ENCODE measurements around the gene ZDHHC14.
"Not testable (repeated sequence)": the region's sequence is repeated elsewhere in the genome, so short reads cannot be mapped to it uniquely, and the experiment has no call there.

Gene ZDHHC14

GRCh38 chr6:157380779-157381561, at the start of gene ZDHHC14:
TSS of gene ZDHHC14 (plus strand) at chr6:157381190.
- DNase-seq = peak; percentile 87

DNA sequence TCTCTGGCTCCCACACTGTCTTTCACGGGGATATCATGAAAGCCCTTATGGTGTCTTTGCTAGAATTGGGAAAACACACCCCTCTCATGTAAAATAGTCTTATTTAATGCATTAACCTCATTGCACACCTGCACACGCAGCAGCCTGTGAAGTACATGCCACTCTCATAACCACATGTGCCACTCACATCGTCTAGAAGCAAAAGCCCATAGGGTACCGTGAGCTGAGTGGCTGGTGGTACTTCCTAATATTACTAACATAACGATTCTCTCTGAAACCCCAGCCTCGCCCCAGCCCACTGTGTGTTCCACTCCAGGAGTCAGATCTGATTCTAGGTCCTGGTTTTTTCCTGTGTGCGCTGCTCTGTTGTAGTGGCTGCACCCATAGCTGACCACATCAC, 48.2 kb upstream of the ZDHHC14 start:
- no peak for DNase-seq

DNA sequence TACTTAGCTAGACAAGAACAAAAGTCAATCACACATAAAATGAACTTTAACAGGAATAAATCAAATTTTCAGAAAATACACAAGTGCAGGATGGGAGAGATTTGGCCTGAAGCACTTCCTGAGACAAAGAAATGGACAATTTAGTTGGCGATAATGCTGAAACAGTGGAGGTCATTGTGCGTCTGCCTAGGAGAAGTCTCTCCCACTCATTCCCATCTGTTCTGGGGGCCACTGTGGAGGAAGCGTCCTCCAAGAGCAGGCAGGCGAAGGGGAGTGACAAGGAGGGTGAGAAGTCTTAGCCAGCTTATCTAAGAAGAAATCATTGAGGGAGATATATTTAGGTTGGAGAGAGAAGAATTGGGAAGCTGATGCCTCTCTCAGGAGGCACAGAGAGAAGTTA, 47.5 kb upstream of the ZDHHC14 start:
- DNase-seq = no peak

- DNase-seq = no peak
Observed at GRCh38 chr6:157333956-157334355, 47.0 kb upstream of the ZDHHC14 start.

- DNase-seq = no peak
Observed at GRCh38 chr6:157335829-157336228, 45.2 kb upstream of the ZDHHC14 start.

- not testable (repeated sequence) for DNase-seq
Observed at GRCh38 chr6:157337276-157337675, 43.7 kb upstream of the ZDHHC14 start.

DNA sequence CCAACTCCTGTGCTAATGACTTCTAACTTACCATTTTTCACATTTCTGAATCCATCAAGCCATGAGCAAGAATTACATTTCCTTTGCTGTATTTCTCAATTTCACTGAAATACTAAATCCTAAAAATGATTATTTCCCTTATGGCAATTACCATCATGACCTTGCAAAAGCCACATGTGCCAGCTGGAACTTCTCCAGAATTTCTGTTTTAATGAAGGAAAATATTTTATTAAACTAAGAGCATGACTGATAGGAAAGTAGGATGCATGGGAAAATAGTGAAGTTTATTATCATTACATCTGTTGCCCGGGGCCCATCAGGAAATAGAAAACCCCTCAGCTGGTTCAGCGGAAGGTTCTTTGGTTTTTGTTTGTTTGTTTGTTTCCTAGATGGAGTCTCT, 43.2 kb upstream of the ZDHHC14 start:
- no peak for DNase-seq

DNA sequence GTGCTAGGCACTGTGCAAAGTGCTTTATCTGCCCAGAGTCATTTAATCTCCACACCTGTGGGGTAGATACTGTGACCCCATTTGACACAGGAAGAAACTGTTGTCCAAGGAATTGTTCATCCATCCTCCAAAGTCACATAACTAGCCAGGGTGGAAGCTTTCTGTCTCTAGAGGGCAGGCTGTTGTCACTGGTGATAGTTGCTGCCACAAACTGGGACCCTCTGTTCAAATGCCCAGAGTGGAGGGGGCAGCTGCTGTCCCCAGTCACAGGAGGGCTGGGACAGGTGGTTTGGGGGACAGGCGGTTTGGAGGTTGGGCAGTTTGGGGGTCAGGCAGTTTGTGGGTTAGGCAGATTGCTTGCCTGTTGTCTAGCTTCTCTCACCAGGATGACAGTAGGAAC, 41.6 kb upstream of the ZDHHC14 start:
- no peak for DNase-seq

DNA sequence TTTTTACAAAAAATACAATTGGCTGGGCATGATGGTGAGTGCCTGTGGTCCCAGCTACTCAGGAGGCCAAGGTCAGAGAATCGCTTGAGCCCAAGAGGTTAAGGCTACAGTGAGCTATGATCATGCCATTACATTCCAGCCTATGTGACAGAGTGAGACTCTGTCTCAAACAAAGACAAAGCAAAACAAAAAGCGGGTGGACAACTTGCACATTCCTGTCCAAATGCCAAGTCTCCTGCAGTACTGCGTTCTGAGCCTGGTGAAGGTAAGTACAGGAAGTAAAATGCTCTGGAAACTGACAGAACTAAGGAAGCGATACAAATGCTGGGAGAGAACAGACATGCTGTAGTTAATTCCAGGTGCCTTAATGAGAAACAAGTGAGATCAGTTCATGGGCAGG, 37.3 kb upstream of the ZDHHC14 start:
- no peak for DNase-seq

- DNase-seq = no peak
Observed at GRCh38 chr6:157346373-157346772, 34.6 kb upstream of the ZDHHC14 start.

DNA sequence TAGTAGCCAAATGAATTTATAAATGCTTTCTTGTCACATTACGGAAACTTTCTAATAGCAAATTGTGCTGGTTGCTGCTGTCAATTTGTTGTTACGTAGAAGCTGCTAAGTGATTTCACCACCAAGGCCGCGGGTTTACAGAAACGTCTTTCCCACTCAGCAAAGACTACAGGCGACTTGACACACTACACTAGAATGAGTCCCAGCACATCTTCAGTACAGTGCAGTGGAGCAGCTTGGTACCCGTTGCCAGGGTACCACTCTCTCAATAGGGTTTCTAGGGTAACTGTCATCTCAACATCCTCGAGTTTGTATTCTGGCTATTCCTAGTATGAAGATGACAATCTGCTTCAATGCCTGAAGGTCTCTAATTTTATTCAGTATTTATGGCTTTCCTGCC, 22.7 kb upstream of the ZDHHC14 start:
- DNase-seq = no peak

DNA sequence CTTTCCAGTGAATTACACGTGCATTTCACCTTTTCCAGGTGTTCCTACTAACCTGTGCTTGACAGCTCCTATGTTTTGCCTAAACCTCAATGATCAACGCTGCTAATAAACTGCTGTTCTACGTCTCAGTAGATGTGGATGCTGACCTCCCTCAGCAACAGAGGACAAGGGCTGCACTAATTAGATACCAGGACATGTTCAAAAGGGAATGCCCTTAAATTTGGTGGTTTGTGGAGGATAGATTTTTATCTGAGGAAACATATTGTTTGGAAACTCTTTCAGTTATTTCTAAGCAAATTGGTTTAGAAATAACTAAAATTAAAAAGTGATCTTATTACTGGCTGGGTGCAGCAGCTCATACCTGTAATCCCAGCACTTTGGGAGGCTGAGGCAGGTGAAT, 19.1 kb upstream of the ZDHHC14 start:
- no peak for DNase-seq

GRCh38 chr6:157364705-157365104, 16.3 kb upstream of the ZDHHC14 start:
- DNase-seq = no peak

- DNase-seq = no peak
Observed at GRCh38 chr6:157366648-157367047, 14.3 kb upstream of the ZDHHC14 start.

DNA sequence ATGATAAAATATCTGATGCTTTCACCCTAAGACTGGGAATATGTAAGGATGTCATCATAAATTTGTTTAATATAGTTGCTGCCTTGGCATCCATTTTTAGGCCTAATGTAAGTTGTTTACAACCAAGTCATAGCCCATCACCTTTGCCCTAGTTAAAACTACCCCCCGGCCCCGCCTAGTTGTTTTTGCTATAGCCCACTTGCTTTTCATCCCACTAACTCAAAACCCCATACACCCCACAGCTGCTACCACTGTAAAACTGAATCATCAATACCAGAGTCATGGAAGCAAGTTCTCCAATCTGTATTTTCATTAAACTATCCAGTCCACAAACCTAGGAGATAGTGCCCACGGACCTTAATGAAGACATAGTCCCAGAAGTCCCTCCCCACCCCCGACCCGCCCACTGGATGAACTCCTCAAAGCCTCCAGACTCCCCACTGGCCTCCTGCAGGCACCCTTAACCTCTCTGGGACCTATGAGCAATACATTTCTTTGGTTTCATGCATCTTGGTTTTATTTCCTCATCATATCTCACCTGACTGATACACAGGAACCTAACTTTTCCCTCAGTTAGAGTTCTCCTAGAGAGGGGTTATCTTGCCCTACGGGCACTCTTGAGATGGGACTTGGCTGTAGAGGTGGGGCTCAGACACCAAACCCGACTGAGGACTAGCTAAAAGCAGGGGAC, 12.5 kb upstream of the ZDHHC14 start:
- no peak for DNase-seq

DNA sequence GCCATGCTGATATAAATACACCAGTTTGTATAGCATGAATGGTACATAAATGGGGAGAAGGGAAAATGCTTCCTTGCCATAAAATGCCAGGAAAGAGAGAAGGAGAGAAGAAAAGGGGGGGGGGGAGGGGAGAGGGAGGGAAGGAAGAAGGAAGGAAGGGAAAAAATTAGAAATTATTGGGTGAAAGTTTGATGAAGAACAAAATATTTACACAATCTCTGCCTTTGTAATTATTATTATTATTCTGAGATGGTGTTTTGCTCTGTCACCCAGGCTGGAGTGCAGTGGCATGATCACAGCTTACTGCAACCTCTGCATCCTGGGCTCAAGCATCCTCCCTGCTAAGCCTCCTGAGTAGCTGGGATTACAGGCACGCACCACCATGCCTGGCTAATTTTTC, 10.2 kb upstream of the ZDHHC14 start:
- DNase-seq = no peak

DNA sequence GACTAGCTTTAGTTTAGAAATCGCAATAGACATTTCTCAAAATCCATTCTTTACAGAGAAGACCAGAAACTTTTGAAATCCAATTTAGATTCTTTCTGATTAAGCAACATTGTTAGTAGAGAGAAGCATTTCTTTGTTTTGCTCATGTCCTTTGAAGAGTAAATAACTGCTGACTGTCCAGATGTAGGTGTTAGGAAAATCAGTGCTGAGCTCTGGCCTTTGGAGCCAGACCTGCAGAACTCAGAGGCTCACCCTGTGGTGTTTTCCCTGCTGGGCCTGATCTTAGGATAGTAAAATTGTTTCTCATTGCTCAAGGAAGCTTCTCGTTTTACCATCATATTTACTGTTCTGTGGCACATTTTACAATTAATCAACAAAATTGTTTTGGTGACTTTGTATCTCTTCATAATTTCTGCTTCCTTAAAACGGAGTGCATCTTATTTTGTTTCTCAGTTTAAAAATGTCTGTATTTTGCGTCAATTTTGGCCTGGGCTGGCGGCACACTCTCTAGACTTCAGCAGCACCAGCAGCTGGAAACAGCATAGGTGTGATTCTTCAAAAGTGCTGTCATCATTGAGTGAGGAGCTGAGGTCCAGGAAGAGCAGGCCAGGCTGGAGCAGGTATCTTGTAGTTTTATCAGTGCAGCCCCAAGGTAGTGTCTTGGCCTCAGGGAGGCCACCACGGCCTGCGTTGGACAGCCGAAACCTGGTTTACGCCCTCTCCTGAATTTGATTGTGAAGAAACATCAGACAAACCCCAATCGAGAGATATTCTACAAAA, 8.3 kb upstream of the ZDHHC14 start:
- DNase-seq = no peak

DNA sequence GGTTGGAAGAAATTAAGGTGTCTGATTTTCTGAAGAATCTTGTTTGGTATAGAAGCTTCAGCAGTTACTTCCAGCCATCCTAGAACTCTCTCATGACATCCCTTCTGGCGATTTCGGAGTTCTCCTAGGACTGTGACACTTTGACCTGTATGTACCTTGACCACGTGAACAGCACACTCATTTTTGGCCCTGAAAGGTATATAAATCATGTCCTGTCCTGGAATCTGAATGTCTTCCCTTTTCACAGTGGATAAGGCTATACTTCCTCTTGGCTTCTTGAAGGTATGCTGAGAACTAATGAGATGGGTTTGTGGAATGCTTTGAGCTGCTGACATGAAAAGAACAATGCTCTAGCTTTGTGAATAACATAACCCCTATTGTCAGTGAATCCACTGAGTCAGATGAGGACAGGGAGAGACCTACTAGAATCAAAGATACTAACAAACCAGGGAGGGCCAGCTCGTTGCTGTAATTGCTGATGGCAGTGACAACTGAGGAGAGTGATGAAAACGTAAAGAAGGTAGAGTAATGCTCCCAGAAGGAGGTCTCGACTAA, 6.0 kb upstream of the ZDHHC14 start:
- DNase-seq = no peak

DNA sequence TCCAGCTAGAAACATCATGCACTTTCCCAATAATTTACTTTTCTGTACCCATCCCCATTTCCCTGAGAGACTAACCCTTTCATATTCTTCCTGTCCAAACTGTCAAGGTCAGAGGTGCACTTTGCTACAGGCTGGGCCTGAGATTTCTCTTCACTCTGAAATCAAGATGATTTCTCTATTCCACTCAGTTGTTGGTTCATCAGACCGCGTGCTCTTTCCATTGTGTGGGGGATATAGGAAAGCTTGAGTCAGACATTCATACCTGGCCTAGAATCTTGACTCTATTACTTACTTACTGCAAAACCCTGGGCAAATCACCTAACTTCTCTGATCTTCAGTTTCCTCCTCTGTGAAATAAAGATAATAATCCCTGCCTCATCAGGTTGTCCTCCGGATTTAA, 4.7 kb upstream of the ZDHHC14 start:
- no peak for DNase-seq

GRCh38 chr6:157376706-157377230, 4.2 kb upstream of the ZDHHC14 start:
- DNase-seq = no peak

- DNase-seq = peak; percentile 93
Observed at GRCh38 chr6:157379656-157380457, 1.1 kb upstream of the ZDHHC14 start.

DNA sequence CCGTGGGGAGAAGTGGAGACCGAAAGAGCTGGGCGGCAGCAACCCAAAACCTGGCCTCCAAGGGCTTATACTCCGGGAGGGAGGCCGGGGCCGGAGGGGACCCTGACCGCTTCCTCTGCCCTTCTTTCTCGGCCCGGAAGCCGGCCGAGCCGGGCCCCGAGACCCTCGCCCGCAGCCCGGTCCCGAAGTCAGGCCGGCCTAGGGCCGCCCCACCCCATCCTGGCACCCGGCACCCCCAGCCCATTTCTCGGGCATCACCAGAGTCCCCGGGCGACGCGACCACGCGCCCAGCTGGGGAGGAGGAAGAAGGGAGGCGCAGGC, 572 bp upstream of the ZDHHC14 start:
- no peak for DNase-seq
